ENCODE data around the gene INPP5J.
"Not testable (repeated sequence)": the region's sequence is repeated elsewhere in the genome, so short reads cannot be mapped to it uniquely, and the experiment has no call there.

Gene INPP5J

GRCh38 chr22:31086703-31087330 lies 35.9 kb upstream of the INPP5J start:
- DNase-seq (ENCODE audit: low read depth): no peak

- DNase-seq (ENCODE audit: low read depth): no peak
These were observed 35.0 kb upstream of the INPP5J start for GRCh38 chr22:31087744-31088215.

GRCh38 chr22:31088233-31088986 lies 34.4 kb upstream of the INPP5J start:
- no peak for DNase-seq (ENCODE audit: low read depth)

- no peak for DNase-seq (ENCODE audit: low read depth)
These were observed 33.3 kb upstream of the INPP5J start for GRCh38 chr22:31089160-31090100.

DNA sequence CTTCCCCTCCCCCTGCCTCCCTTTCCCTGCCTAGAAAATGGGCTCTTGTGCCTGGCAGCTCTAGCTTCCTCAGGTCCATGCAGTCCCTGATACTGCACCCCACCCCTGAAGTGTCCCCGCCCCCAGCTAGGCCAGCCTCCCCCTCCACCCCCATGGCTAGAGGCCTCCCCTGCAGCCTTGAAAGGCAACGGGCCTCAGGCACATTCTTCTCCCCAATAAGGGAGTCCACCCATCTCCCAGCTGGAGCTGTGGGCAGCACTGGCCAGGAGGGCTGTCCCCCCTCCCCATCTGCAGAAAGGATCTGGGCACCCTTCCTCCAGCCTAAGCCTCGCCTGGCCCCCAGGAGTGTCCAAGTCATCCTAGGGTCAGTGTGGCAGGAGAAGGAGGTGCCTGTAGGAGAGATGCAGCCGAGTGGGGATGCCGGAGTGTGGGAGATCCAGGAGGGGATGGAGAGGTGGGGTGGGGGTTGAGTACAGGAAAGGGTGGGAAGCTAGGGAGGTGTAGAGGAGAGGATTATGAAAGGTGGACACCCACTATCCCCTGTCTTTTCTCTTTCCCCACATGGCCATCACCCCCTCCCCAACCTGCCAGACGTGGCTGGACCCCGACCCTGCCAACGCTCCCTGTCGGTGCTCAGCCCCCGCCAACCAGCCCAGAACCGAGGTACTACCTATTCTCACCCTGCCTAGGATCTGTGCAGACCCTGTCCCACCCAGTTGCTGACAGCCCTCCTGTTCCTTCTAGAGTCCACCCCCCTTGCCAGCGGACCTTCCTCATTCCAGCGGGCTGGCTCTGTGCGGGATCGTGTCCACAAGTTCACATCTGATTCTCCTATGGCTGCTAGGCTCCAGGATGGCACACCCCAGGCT lies 32.3 kb upstream of the INPP5J start:
- DNase-seq (ENCODE audit: low read depth): no peak

- DNase-seq (ENCODE audit: low read depth): no peak
These were observed 31.4 kb upstream of the INPP5J start for GRCh38 chr22:31091106-31091975.

GRCh38 chr22:31092161-31092560 lies 30.6 kb upstream of the INPP5J start:
- DNase-seq (ENCODE audit: low read depth): no peak

- no peak for DNase-seq (ENCODE audit: low read depth)
These were observed 29.5 kb upstream of the INPP5J start for GRCh38 chr22:31093086-31093850.

DNA sequence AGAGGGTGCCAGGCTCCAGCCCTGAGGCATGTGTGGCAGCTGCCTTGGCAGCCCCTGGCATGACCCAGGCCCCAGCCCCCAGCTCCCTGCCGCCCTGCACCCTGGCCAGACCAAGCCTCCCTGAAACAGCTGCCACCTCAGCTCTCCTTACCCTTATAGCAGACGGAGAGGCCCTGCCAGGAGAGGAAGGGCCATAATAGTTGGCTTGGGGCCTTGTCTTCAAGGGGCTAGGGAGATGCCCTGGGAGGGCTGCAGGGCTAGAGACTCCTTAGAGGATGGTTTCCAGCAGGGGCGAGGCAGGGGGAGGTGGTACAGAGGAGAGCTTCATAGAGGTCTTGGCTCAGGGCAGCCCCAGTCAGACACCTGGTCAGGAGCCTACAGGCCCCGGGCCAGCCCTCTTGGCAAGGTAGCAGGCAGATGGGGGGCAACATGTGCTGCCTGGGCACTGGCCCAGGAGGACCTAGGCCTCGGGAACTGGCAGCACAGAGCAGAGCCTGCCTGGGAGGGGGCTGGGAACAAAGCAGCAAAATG lies 28.7 kb upstream of the INPP5J start:
- DNase-seq (ENCODE audit: low read depth): no peak

GRCh38 chr22:31094741-31095140 lies 28.0 kb upstream of the INPP5J start:
- DNase-seq (ENCODE audit: low read depth): no peak

DNA sequence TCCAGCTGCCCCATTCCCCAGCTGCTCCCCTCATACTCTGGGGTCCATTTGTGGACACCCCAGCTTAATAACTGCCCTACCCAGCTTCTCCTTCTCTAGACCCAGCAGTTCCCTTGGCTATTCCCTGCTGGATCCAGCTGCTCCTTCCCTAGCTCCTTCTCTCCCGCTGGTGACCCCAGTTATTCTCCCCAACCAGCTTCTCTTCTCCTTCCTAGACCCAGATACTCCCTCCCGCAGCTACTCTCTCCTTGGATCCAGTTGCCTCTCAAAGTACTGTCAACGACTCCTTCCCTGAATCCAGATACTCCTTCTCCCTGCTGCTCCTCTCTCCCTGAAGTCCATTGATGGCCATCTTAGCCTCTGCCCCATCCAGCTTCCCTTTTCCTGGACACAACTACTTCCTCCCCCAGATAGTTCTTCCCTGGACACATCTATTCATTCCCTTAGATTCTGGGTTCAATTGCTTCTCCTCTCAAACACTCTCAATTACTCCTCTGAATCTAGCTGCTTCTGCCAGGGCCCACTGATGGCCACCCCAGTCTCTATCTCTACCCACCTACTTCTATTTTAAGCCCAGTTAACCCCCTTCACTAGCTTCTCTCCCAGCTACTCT lies 27.0 kb upstream of the INPP5J start:
- DNase-seq (ENCODE audit: low read depth): no peak

DNA sequence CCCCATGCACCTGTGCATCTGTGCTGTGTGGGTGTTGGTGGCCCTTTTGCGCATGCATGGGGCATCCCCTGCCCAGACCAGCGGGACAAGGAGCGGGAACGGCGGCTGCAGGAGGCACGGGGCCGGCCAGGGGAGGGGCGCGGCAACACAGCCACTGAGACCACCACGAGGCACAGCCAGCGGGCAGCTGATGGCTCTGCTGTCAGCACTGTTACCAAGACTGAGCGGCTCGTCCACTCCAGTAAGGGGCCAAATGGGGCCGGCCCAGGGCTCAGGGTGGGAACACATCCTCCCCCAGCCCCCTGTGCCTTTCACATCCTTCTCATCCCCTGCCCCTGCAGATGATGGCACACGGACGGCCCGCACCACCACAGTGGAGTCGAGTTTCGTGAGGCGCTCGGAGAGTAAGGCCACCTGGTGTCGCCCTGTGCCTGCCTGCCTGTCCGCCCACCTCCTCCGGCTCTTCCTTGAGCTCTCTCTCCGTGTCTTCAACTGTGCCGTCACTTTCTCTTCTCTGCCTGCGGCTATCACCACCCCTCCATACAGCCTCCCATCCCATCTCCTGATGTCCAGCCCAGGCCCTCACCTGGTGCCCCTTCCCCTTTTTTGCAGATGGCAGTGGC lies 26.0 kb upstream of the INPP5J start:
- no peak for DNase-seq (ENCODE audit: low read depth)

DNA sequence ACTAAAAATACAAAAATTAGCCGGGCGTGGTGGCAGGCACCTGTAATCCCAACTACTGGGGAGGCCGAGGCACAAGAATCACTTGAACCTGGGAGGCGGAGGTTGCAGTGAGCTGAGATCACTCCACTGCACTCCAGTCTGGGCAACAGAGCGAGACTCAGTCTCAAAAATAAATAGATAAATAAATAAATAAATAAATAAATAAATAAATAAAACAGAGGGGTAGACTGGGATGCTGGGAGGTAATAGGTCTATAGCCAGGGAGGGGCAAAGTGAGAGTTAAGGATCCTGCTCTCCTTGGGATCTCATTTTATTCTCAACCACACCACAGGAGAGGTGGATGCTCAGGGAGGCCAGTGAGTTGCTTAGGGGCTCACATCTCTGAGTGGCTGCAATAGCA lies 25.2 kb upstream of the INPP5J start:
- DNase-seq (ENCODE audit: low read depth): not testable (repeated sequence)

DNA sequence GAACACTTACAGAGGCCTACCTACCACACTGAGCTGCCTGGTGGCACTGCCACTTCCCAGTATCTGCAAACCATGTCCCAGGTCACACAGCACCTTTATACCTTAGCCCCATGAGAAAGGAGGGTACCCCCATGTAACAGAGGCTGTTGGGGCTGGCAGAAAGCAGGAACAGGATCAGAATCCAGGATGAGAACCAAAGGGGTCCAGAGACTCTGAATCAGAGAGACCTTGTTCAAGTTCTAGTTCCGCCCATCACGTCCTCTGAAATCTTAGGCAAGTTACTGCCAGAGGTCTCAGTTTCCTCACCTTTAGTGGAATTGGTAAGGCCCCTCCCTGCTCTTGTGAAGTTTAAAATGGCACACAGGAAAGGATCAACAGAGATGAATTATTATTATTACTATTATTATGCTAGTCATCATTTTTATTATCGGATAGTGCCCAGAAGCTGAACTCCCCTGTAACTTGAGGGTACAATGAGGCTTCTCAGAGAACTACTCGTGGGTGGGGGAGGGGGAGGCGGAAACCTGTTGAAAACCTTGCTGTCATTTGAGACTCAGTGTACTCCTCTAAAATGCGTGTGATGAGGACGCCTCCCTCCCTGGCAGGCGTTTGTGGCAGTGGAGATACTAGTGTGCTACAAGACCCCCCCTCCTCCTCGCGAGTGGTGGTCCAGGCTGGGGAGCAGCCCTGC lies 24.7 kb upstream of the INPP5J start:
- DNase-seq (ENCODE audit: low read depth): no peak

GRCh38 chr22:31098632-31099110 lies 24.1 kb upstream of the INPP5J start:
- no peak for DNase-seq (ENCODE audit: low read depth)

GRCh38 chr22:31099386-31099785 lies 23.4 kb upstream of the INPP5J start:
- DNase-seq (ENCODE audit: low read depth): no peak

- no peak for DNase-seq (ENCODE audit: low read depth)
These were observed 22.7 kb upstream of the INPP5J start for GRCh38 chr22:31099841-31100761.
